Glutamatergic neuron (in vitro differentiated cells): ENCODE data around the gene TMUB2. TPM values are rescaled to one million over a fixed set of nuclear protein-coding genes. Genes with fewer than 3 reads are reported as not detected.
A peak's percentile ranks its signal among the peaks of the same experiment; 100 is the strongest.

Source experiments
- DNase-seq: peaks from one replicate; pipeline ENCODE4 v3.0.0; 2022
- H3K27ac Mint-ChIP-seq: one replicate; pipeline ENCODE4 v1.8.0; 2020; ENCODE audit warnings: mild to moderate bottlenecking, mixed read lengths, inconsistent platforms; ENCODE audit not compliant: unreplicated experiment
- H3K27me3 Mint-ChIP-seq: one replicate; pipeline ENCODE4 v1.8.0; 2020; ENCODE audit warnings: mild to moderate bottlenecking, moderate library complexity, mixed read lengths, inconsistent platforms; ENCODE audit not compliant: unreplicated experiment
- H3K36me3 Mint-ChIP-seq: one replicate; pipeline ENCODE4 v1.8.0; 2020; ENCODE audit warnings: mild to moderate bottlenecking, mixed read lengths, inconsistent platforms; ENCODE audit not compliant: unreplicated experiment
- H3K4me1 Mint-ChIP-seq: one replicate; pipeline ENCODE4 v1.8.0; 2020; ENCODE audit warnings: mild to moderate bottlenecking, low read depth, mixed read lengths, inconsistent platforms; ENCODE audit not compliant: unreplicated experiment
- H3K4me3 Mint-ChIP-seq: one replicate; pipeline ENCODE4 v1.8.0; 2020; ENCODE audit warnings: mild to moderate bottlenecking, mixed read lengths, inconsistent platforms; ENCODE audit not compliant: unreplicated experiment
- H3K9me3 Mint-ChIP-seq: one replicate; pipeline ENCODE4 v1.8.0; 2020; ENCODE audit warnings: mild to moderate bottlenecking, moderate library complexity, mixed read lengths, inconsistent platforms; ENCODE audit not compliant: unreplicated experiment
- total RNA-seq: library from RNA; stranded (reverse); fragmentation: NEBNext Ultra II Directional; extraction: Animal tissue kit (Norgen Biotek cat#: 25700); gene quantifications from one replicate; pipeline ENCODE4 v1.2.1, GENCODE V29; 2021; ENCODE audit not compliant: unreplicated experiment
- TF ChIP-seq, protein P1 (sequence below): fragments of 200-600 bp; sonication (generic); IDR thresholded peaks from one replicate; pipeline ENCODE4 v1.5.0; 2021; ENCODE audit not compliant: partially characterized antibody, unreplicated experiment

Gene TMUB2
- total RNA-seq, 1 donor from 2014 or later = 52.1 TPM

DNA sequence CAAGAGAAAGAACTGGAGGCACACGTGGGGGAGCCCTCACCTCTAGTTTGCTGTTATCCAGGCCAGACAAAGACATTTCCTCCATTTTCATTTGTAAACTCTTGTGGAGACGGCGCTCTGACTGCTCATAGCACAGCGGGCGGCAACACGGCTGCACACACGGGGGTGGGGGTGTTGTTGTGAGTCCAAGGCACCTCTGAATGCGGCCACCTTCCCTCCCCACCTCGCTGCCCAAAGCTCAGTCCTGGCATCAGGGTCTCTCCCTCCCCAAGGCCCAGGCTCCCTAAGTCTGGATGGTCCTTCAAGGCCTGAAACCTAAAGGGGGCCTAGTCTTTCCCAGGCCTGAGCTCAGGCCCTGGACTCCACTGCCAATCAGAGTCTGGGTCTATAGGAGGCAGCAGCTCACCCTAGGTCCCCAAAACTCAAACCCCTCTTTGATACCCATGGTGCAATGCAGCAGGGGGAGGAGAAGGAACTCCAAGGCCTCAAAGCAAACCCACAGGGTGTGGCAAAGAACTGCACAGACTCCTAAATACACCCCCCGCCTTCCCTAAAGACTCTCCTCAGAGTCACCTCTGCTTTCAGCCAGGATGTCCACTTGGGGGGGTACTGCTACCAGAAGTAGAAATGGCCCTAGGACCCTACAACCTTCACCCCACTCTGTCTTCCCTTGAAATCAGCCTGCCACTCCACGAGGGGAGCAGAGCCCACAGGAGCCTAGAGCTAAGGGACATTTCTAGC is 11.4 kb downstream of the TMUB2 start:
- Mint-ChIP-seq H3K4me1 (peaks cover 16% of the 10 kb centered on the region), H3K36me3 (no peaks in the 10 kb centered on the region), H3K27ac (peak overlapping the region; percentile 82), H3K4me3 (peak overlapping the region; percentile 81), H3K27me3 (peaks cover 7% of the 10 kb centered on the region), H3K9me3 (peaks cover 7% of the 10 kb centered on the region)
- no peak for DNase-seq
- TF ChIP-seq, protein P1, sequence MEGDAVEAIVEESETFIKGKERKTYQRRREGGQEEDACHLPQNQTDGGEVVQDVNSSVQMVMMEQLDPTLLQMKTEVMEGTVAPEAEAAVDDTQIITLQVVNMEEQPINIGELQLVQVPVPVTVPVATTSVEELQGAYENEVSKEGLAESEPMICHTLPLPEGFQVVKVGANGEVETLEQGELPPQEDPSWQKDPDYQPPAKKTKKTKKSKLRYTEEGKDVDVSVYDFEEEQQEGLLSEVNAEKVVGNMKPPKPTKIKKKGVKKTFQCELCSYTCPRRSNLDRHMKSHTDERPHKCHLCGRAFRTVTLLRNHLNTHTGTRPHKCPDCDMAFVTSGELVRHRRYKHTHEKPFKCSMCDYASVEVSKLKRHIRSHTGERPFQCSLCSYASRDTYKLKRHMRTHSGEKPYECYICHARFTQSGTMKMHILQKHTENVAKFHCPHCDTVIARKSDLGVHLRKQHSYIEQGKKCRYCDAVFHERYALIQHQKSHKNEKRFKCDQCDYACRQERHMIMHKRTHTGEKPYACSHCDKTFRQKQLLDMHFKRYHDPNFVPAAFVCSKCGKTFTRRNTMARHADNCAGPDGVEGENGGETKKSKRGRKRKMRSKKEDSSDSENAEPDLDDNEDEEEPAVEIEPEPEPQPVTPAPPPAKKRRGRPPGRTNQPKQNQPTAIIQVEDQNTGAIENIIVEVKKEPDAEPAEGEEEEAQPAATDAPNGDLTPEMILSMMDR = no peak

DNA sequence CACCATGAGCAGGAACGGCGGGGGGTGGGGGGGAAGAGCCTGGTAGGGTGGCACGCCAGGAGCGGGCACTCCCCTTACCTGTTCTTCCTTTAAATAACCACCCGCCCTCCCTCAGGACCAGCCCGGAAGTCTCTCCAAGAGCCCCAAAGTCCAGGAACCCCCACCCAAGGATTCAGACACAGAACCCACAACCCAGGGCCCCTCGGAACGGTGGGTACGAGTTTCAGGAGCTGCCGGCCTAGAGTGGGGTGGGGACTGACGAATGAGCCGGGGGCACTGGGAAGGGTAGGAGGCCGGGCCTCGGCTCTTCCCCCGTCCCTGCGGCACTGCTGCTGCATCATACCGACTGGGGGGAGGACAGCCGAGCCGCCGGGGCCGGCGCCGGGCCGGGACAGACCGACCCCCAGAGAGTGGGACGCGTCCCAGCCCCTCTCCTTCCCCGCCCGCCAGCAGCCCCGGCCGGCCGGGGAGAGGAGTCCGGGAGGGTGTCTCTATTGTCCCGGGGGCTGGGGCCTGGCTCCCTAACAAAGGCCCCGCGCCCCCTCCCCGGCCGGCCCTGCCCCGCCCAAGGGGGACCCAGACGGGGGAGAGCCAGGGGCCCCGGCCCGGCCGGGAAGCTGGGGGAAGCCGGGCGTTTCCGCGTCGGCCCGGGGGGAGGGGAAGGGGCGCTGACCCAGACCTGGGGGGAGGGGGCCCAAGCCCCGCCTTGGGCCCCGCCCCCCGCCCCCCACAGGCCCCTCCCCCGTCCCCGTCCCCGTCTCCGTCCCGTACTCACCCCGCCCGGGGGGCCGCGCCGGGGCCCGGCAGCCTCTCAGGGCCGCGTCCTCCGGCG is 12.2 kb downstream of the TMUB2 start:
- TF ChIP-seq, protein P1 = no peak
- peak overlapping the region; percentile 17 for H3K27ac Mint-ChIP-seq

GRCh38 chr17:44199553-44200477 is 13.0 kb downstream of the TMUB2 start, which contains the start of gene ATXN7L3:
Gene ATXN7L3, minus strand, starts transcription at chr17:44199884. Its CDS starts 1,814 bp downstream, at chr17:44198070.
- Mint-ChIP-seq H3K27me3 (peaks cover 8% of the 10 kb centered on the region), H3K27ac (peak within 1 kb of the TSS; percentile 92), H3K4me3 (peak within 1 kb of the TSS; percentile 93), H3K9me3 (peaks cover 9% of the 10 kb centered on the region), H3K36me3 (no peaks in the 10 kb centered on the region), H3K4me1 (peaks cover 25% of the 10 kb centered on the region)
- peak; percentile 100 for DNase-seq
- TF ChIP-seq, protein P1 = no peak

More for the DNA sequence above, 12.2 kb downstream of the TMUB2 start:
- peaks cover 9% of the 10 kb centered on the region for H3K9me3 Mint-ChIP-seq
- DNase-seq = peak; percentile 74
- H3K4me1 Mint-ChIP-seq = peaks cover 24% of the 10 kb centered on the region
- H3K27me3 Mint-ChIP-seq = peaks cover 7% of the 10 kb centered on the region
- H3K4me3 Mint-ChIP-seq = peak overlapping the region; percentile 81
- no peaks in the 10 kb centered on the region for H3K36me3 Mint-ChIP-seq

DNA sequence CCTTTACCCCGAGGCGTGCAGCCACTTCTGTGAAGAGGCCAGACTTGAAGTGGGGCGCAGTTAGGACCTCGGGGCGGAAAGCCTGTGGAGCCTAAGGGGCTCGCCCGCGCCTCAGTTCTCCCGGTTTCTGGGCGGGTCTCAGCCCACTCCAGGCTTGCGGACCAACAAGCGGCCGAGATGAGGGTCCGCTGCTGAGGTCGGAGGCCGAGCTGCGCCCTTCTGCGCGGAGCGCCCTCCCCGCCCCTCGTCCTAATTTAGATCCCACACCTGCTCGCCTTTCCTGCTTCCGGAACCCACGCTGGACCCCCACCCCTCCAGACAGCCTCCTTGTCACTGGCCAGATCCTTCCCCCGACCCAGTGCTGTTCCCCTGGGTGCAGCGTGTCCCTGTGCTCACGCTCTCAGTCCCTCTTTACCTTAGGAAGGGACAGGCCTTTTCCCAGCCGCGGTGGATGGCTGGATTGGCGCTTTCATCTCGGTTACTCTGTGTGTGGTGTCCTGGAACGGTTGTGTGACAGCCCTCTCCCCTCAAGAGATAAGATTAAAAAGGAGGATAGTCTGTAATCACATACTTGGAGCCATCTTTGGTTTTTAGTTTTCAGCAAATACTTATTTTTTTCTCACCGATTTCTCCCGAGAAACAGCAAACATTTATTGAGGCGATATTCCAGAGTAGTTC is 13.8 kb downstream of the TMUB2 start:
- peak overlapping the region; percentile 92 for H3K27ac Mint-ChIP-seq
- DNase-seq = peak; percentile 71
- TF ChIP-seq, protein P1 = no peak
- H3K27me3 Mint-ChIP-seq = peaks cover 8% of the 10 kb centered on the region
- no peaks in the 10 kb centered on the region for H3K36me3 Mint-ChIP-seq
- H3K9me3 Mint-ChIP-seq = peaks cover 9% of the 10 kb centered on the region
- peak overlapping the region; percentile 93 for H3K4me3 Mint-ChIP-seq
- H3K4me1 Mint-ChIP-seq = peaks cover 25% of the 10 kb centered on the region
